GM12878 (cell line): ENCODE data around the gene ARF3. TPM values are rescaled to one million over a fixed set of nuclear protein-coding genes. Genes with fewer than 3 reads are reported as not detected.

Experiments used
- ELK1 ChIP-seq: IDR thresholded peaks from 2 replicates; pipeline ENCODE4 v1.6.1; 2012; ENCODE audit warnings: low read depth, low read length, improper control_type of control experiment
- EP300 ChIP-seq, 2 experiments: fragments of 150-350 bp in 1 of 2; IDR thresholded peaks; 2 replicates each; pipeline ENCODE4 v1.6.1; 2011 to 2012; ENCODE audit warnings: low read depth in 2 of 2, low read length in 2 of 2, borderline replicate concordance in 1 of 2, improper control_type of control experiment in 1 of 2, inconsistent platforms in 1 of 2; ENCODE audit not compliant: control insufficient read depth in 1 of 2
- ESRRA ChIP-seq: IDR thresholded peaks from 2 replicates; pipeline ENCODE4 v1.6.1; 2012; ENCODE audit warnings: mild to moderate bottlenecking, low read length, improper control_type of control experiment
- GATAD2B ChIP-seq: fragments of 450-650 bp; conservative IDR thresholded peaks from 2 replicates; pipeline ENCODE4 v1.6.1; 2017; ENCODE audit warnings: low read depth, mild to moderate bottlenecking, moderate library complexity
- IKZF1 ChIP-seq: fragments of 450-650 bp; conservative IDR thresholded peaks from 2 replicates; pipeline ENCODE4 v1.6.1; 2017; ENCODE audit warnings: antibody characterized with exemption, mild to moderate bottlenecking
- MTA3 ChIP-seq: IDR thresholded peaks from 2 replicates; pipeline ENCODE4 v1.6.1; 2012; ENCODE audit warnings: low read length, inconsistent platforms, borderline replicate concordance
- NKRF ChIP-seq: fragments of 450-650 bp; conservative IDR thresholded peaks from 2 replicates; pipeline ENCODE4 v1.6.1; 2017; ENCODE audit warnings: mild to moderate bottlenecking, moderate library complexity
- PAX5 ChIP-seq: IDR thresholded peaks from 2 replicates; pipeline ENCODE4 v1.6.1; 2011; ENCODE audit warnings: low read depth, low read length, borderline replicate concordance
- PRDM15 ChIP-seq: fragments of 450-650 bp; formaldehyde crosslinking; IDR thresholded peaks from 2 replicates; pipeline ENCODE4 v1.4.0; 2020; ENCODE audit warnings: mild to moderate bottlenecking, moderate library complexity
- SP1 ChIP-seq: IDR thresholded peaks from one replicate; pipeline ENCODE4 v1.6.1; 2011; ENCODE audit warnings: low read depth, low read length
- SREBF1 ChIP-seq: IDR thresholded peaks from 2 replicates; pipeline ENCODE4 v1.6.1; 2012; ENCODE audit warnings: mild to moderate bottlenecking, low read length
- STAT1 ChIP-seq: fragments of 450-650 bp; conservative IDR thresholded peaks from 2 replicates; pipeline ENCODE4 v1.6.1; 2014; ENCODE audit warnings: antibody characterized with exemption, mild to moderate bottlenecking
- YY1 ChIP-seq: IDR thresholded peaks from 2 replicates; pipeline ENCODE4 v1.6.1; 2011; ENCODE audit warnings: low read depth, mild to moderate bottlenecking, low read length
- ZNF622 ChIP-seq: fragments of 450-650 bp; IDR thresholded peaks from 2 replicates; pipeline ENCODE4 v1.6.1; 2017; ENCODE audit warnings: mild to moderate bottlenecking, inconsistent platforms
- polyA plus RNA-seq, 11 experiments: library from polyadenylated mRNA; depleted of rRNA in 4 of 11; unstranded in 6 of 11; stranded (reverse) in 5 of 11; fragments of >200 nt; fragmentation: Nextera tagmentation in 4 of 11; fragmentation: Illumina TruSeq in 1 of 11; extraction: Ambion mirVana in 4 of 11; extraction: Trizol in 1 of 11; gene quantifications; 1 replicate in 1 of 11; 2 replicates in 10 of 11; pipeline versions ENCODE4 v1.2.1 to v1.2.3, GENCODE V29; 2011 to 2016; ENCODE audit warnings: inconsistent platforms in 2 of 11, missing spikeins in 2 of 11, low read depth in 1 of 11
- total RNA-seq, 4 experiments: library from RNA; depleted of rRNA in 3 of 4; stranded (reverse); fragments of >200 nt in 3 of 4; fragmentation: Illumina TruSeq in 1 of 4; extraction: Trizol in 1 of 4; gene quantifications; 2 replicates each; pipeline versions ENCODE4 v1.2.1 to v1.2.3, GENCODE V29; 2013 to 2021
- TF ChIP-seq, protein P1 (sequence below): fragments of 450-650 bp; IDR thresholded peaks from 2 replicates; pipeline ENCODE4 v1.6.1; 2016; ENCODE audit warnings: mild to moderate bottlenecking
- TF ChIP-seq, protein P2 (sequence below): IDR thresholded peaks from 2 replicates; pipeline ENCODE4 v1.6.1; 2012; ENCODE audit warnings: mild to moderate bottlenecking, low read depth, low read length

ARF3 gene
- total and polyA plus RNA-seq, 10 of the 15 experiments (the other 5 are each of a cell fraction or from before 2014, with no cell fraction given), result 8.7 to 263 (median 74.4) TPM

- TF ChIP-seq PRDM15, result no peak
- TF ChIP-seq MTA3, result no peak; the same call in 1 of the 2 replicates
- TF ChIP-seq ZNF622, result no peak
- peak; percentile 29 for TF ChIP-seq IKZF1
- no peak for TF ChIP-seq SP1
- TF ChIP-seq, protein P1, sequence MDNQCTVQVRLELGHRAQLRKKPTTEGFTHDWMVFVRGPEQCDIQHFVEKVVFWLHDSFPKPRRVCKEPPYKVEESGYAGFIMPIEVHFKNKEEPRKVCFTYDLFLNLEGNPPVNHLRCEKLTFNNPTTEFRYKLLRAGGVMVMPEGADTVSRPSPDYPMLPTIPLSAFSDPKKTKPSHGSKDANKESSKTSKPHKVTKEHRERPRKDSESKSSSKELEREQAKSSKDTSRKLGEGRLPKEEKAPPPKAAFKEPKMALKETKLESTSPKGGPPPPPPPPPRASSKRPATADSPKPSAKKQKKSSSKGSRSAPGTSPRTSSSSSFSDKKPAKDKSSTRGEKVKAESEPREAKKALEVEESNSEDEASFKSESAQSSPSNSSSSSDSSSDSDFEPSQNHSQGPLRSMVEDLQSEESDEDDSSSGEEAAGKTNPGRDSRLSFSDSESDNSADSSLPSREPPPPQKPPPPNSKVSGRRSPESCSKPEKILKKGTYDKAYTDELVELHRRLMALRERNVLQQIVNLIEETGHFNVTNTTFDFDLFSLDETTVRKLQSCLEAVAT, result peak; percentile 7; the same call in 1 of the 2 replicates
- TF ChIP-seq EP300 (IDR thresholded peaks at IDR 0.05; ENCODE audit: borderline replicate concordance in 1 of 2, control insufficient read depth in 1 of 2, low read depth in 2 of 2, low read length in 2 of 2), result no peak
- TF ChIP-seq SREBF1, result no peak
- no peak for TF ChIP-seq ESRRA
- TF ChIP-seq PAX5, result no peak
- 0 out of 2 replicates have a peak, but pooled peaks have one; percentile 2 for TF ChIP-seq YY1
- TF ChIP-seq, protein P2, sequence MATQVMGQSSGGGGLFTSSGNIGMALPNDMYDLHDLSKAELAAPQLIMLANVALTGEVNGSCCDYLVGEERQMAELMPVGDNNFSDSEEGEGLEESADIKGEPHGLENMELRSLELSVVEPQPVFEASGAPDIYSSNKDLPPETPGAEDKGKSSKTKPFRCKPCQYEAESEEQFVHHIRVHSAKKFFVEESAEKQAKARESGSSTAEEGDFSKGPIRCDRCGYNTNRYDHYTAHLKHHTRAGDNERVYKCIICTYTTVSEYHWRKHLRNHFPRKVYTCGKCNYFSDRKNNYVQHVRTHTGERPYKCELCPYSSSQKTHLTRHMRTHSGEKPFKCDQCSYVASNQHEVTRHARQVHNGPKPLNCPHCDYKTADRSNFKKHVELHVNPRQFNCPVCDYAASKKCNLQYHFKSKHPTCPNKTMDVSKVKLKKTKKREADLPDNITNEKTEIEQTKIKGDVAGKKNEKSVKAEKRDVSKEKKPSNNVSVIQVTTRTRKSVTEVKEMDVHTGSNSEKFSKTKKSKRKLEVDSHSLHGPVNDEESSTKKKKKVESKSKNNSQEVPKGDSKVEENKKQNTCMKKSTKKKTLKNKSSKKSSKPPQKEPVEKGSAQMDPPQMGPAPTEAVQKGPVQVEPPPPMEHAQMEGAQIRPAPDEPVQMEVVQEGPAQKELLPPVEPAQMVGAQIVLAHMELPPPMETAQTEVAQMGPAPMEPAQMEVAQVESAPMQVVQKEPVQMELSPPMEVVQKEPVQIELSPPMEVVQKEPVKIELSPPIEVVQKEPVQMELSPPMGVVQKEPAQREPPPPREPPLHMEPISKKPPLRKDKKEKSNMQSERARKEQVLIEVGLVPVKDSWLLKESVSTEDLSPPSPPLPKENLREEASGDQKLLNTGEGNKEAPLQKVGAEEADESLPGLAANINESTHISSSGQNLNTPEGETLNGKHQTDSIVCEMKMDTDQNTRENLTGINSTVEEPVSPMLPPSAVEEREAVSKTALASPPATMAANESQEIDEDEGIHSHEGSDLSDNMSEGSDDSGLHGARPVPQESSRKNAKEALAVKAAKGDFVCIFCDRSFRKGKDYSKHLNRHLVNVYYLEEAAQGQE, result no peak
- no peak for TF ChIP-seq ELK1
- TF ChIP-seq NKRF, result no peak
- TF ChIP-seq GATAD2B, result 0 out of 2 replicates have a peak, but pooled peaks have one; percentile 50
- TF ChIP-seq STAT1, result no peak
Observed at GRCh38 chr12:48956279-48957140, 777 bp downstream of the ARF3 start (continued).
